DOHH2 (cell line): ENCODE results near the gene LRSAM1.

ENCODE experiments used
- H3F3A ChIP-seq: fragments of 200-600 bp; sonication (generic), shearing (Covaris generic); 2 replicates; pipeline ENCODE4 v1.6.0; 2016; ENCODE audit warnings: antibody characterized with exemption, mild to moderate bottlenecking; ENCODE audit not compliant: control insufficient read depth, insufficient read depth
- H3K27ac ChIP-seq: fragments of 200-600 bp; sonication (generic); 2 replicates; pipeline ENCODE4 v1.5.1; 2014; ENCODE audit warnings: low read depth, mild to moderate bottlenecking, low read length, moderate library complexity
- H3K27me3 ChIP-seq: fragments of 200-600 bp; sonication (generic); 2 replicates; pipeline ENCODE4 v1.6.1; 2014; ENCODE audit warnings: mild to moderate bottlenecking, low read length, mixed read lengths; ENCODE audit not compliant: control insufficient read depth
- H3K36me3 ChIP-seq: fragments of 200-600 bp; sonication (generic); 2 replicates; pipeline ENCODE4 v1.6.1; 2014; ENCODE audit warnings: mild to moderate bottlenecking, low read length, moderate library complexity, mixed read lengths; ENCODE audit not compliant: control insufficient read depth
- H3K4me1 ChIP-seq: fragments of 200-600 bp; sonication (generic); 2 replicates; pipeline ENCODE4 v1.6.1; 2014; ENCODE audit warnings: mild to moderate bottlenecking, low read length, mixed read lengths; ENCODE audit not compliant: control insufficient read depth
- H3K4me2 ChIP-seq: fragments of 200-600 bp; sonication (generic); 2 replicates; pipeline ENCODE4 v1.6.0; 2014; ENCODE audit warnings: mild to moderate bottlenecking, low read length, moderate library complexity
- H3K4me3 ChIP-seq: fragments of 200-600 bp; sonication (generic); 2 replicates; pipeline ENCODE4 v1.5.1; 2014; ENCODE audit warnings: mild to moderate bottlenecking, low read length, mixed read lengths
- H3K79me2 ChIP-seq: fragments of 200-600 bp; sonication (generic); 2 replicates; pipeline ENCODE4 v1.6.1; 2014; ENCODE audit warnings: mild to moderate bottlenecking, low read length, mixed read lengths; ENCODE audit not compliant: control insufficient read depth
- H3K9me2 ChIP-seq: fragments of 200-600 bp; sonication (generic); replicated peaks from 2 replicates; pipeline ENCODE4 v1.6.1; 2014; ENCODE audit warnings: mild to moderate bottlenecking, low read length, mixed read lengths; ENCODE audit not compliant: control insufficient read depth
- H3K9me3 ChIP-seq: fragments of 200-600 bp; sonication (generic); 2 replicates; pipeline ENCODE4 v1.6.1; 2014; ENCODE audit warnings: antibody characterized with exemption, low read length, mixed read lengths; ENCODE audit not compliant: control insufficient read depth, insufficient read depth
- H4K20me1 ChIP-seq: fragments of 200-600 bp; sonication (generic); 2 replicates; pipeline ENCODE4 v1.6.0; 2014; ENCODE audit warnings: low read depth, mild to moderate bottlenecking, antibody characterized with exemption, low read length, moderate library complexity; ENCODE audit not compliant: control insufficient read depth, insufficient read depth
- EZH2phosphoT487 ChIP-seq: fragments of 200-600 bp; sonication (generic); IDR thresholded peaks from 2 replicates; pipeline ENCODE4 v1.6.1; 2017; ENCODE audit warnings: borderline replicate concordance, mild to moderate bottlenecking, antibody characterized with exemption, low read length, moderate library complexity, mixed read lengths
- TF ChIP-seq, protein P1 (sequence below): fragments of 200-600 bp; sonication (generic); IDR thresholded peaks from one replicate; pipeline ENCODE4 v1.5.1; 2014; ENCODE audit warnings: antibody characterized with exemption, mild to moderate bottlenecking, low read depth, low read length; ENCODE audit not compliant: poor library complexity, severe bottlenecking

The LRSAM1 gene

DNA sequence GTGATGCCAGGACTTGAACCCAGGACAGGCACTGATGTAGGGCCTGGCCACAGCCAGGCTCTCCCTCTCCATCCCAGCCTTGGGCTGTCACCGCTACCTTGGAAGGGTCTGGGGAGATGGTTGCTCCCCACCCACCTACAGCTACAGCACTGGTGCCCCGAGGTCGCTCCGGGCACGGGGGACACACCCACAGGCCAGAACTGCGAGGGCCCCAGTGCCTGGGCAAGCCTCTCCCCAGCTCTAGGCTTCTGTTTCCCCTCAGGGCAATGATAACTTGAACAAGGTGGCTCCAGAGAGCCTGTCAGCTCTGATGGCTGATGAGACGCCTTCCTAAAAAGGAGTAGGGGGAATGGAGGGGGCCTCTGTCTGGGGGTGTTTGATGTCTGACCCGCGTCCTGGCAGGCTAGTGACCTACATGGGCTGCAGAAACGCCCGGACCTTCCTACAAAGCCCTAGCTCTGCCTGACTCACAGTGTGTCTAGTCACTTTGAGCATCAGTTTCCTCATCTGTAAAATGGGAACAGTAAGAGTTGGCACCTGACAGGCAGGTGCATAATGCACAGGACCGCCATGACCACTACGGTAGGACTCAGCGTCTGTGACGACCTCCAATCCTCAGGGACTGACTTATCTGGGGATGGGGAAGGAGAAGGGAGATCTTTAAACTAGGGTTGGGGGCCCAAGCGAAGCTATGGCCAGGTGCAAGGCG lies 76.4 kb downstream of the LRSAM1 start:
- TF ChIP-seq EZH2phosphoT487: no peak
- TF ChIP-seq, protein P1, sequence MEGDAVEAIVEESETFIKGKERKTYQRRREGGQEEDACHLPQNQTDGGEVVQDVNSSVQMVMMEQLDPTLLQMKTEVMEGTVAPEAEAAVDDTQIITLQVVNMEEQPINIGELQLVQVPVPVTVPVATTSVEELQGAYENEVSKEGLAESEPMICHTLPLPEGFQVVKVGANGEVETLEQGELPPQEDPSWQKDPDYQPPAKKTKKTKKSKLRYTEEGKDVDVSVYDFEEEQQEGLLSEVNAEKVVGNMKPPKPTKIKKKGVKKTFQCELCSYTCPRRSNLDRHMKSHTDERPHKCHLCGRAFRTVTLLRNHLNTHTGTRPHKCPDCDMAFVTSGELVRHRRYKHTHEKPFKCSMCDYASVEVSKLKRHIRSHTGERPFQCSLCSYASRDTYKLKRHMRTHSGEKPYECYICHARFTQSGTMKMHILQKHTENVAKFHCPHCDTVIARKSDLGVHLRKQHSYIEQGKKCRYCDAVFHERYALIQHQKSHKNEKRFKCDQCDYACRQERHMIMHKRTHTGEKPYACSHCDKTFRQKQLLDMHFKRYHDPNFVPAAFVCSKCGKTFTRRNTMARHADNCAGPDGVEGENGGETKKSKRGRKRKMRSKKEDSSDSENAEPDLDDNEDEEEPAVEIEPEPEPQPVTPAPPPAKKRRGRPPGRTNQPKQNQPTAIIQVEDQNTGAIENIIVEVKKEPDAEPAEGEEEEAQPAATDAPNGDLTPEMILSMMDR: no peak
- H3K27ac ChIP-seq: no peak overlapping the region
- H4K20me1 ChIP-seq: no peaks in the 10 kb centered on the region
- H3K9me3 ChIP-seq: peaks cover 36% of the 10 kb centered on the region
- no peaks in the 10 kb centered on the region for H3K4me1 ChIP-seq
- H3K79me2 ChIP-seq: no peaks in the 10 kb centered on the region
- no peaks in the 10 kb centered on the region for H3K9me2 ChIP-seq
- no peaks in the 10 kb centered on the region for H3K36me3 ChIP-seq
- no peak overlapping the region for H3K4me2 ChIP-seq
- no peaks in the 10 kb centered on the region for H3K27me3 ChIP-seq
- H3F3A ChIP-seq: no peaks in the 10 kb centered on the region
- H3K4me3 ChIP-seq: no peak overlapping the region

DNA sequence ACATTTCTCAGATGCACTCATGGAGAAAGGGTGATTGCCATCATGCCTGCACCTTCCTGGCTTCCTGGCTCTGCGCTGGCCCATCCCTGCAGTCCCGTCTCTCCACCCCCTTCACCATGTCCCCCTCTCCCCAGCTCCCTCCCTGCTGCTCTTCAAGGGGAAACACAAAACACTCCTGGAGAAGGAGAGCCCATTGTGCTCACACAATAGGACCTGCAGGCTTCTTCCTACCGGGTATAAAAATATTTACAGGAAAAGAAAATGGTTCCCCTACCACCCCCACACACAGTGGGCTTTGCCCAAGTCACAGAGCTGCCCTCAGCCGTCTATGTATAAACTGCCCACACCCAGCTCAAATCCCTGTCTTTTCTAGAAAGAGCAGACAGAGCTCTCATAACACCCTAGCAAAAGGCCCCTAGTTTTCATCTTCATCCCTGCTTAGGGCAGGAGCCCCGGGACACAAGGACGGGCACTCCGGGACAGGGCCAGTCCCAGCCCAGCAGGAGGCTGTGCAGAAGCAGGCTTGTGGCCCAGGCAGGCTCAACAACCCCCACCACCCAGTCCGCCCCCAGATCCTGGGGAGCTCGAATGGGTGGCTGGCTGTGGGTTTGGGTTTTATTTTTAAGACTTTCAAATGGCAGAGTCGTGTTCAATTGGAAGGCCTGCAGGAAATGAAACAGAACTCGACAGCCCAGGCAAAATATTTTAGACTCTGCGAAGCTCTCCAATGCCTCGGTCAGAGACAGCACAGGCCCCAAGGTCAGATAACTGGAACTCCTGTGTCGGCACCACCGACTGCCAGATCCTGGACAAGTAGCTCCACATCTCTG lies 77.3 kb downstream of the LRSAM1 start:
- TF ChIP-seq EZH2phosphoT487: no peak
- TF ChIP-seq, protein P1: no peak
- Histone ChIP-seq H3K27ac (no peak overlapping the region), H3K9me3 (peaks cover 29% of the 10 kb centered on the region), H3K36me3 (no peaks in the 10 kb centered on the region), H3K79me2 (no peaks in the 10 kb centered on the region), H3K4me1 (no peaks in the 10 kb centered on the region), H3K9me2 (no peaks in the 10 kb centered on the region), H3F3A (no peaks in the 10 kb centered on the region), H3K4me2 (no peak overlapping the region), H3K4me3 (no peak overlapping the region), H3K27me3 (no peaks in the 10 kb centered on the region), H4K20me1 (no peaks in the 10 kb centered on the region)

DNA sequence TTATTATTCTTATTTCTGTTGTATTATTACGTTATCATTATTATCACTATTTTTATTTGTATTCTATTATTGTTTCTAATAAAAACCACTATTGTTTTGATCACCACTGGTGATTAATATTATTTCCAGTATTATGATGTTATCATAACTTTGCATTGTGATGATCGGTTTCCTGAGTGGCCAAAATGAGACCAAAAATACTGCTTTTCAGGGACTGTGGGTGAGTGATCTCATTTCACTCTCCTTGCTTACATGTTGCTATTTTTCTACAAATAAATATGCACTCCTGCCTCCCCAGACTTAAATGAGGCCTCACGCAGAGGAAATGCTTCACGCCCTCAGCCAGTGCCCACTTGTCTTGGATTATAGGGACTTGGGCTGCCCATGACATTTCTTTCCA lies 78.4 kb downstream of the LRSAM1 start:
- Histone ChIP-seq H3K9me2 (no peaks in the 10 kb centered on the region), H3K36me3 (no peaks in the 10 kb centered on the region), H3K9me3 (peaks cover 20% of the 10 kb centered on the region), H3K27ac (no peak overlapping the region), H3F3A (no peaks in the 10 kb centered on the region), H3K4me3 (no peak overlapping the region), H4K20me1 (no peaks in the 10 kb centered on the region), H3K27me3 (no peaks in the 10 kb centered on the region), H3K4me2 (no peak overlapping the region), H3K79me2 (no peaks in the 10 kb centered on the region), H3K4me1 (no peaks in the 10 kb centered on the region)
- TF ChIP-seq, protein P1: no peak
- TF ChIP-seq EZH2phosphoT487: no peak
